Measurements from ENCODE around the gene MRPS11. TPM values are rescaled to one million over a fixed set of nuclear protein-coding genes. Genes with fewer than 3 reads are reported as not detected.

Gene MRPS11
- total and polyA plus RNA-seq, 2 of the 4 experiments (the other 2 are of a cell fraction) = 66.1 to 87.8 TPM

GRCh38 chr15:88440021-88440420 is 27.5 kb upstream of the MRPS11 start:
- peak; percentile 78 for DNase-seq
- dilution Hi-C loops (cut with HindIII; ENCODE audit: low sequenced_read_pairs, unreplicated experiment) = no loop called here
- no peak overlapping the region for H3K9ac ChIP-seq (ENCODE audit: low read depth, low read length)
- H4K8ac ChIP-seq (ENCODE audit: low read depth in 2 of 2, low read length in 2 of 2) = no peak overlapping the region
- no peaks in the 10 kb centered on the region for H3K9me1 ChIP-seq (ENCODE audit: insufficient read depth, low read length)
- H3K23ac ChIP-seq (ENCODE audit: low read depth, low read length) = no peak overlapping the region
- no peak overlapping the region for H3K4ac ChIP-seq (ENCODE audit: low read depth, low read length)
- H3K18ac ChIP-seq (ENCODE audit: low read depth, low read length) = no peak overlapping the region
- H4K91ac ChIP-seq (ENCODE audit: insufficient read depth, low read depth, low read length) = no peak overlapping the region
- POLR2A ChIA-PET (ENCODE audit: unreplicated experiment) = no interaction called here
- no peak for TF ChIP-seq BHLHE40 (IDR thresholded peaks at IDR 0.05; ENCODE audit: low read depth, low read length)
- no peak for TF ChIP-seq NFE2L2 (IDR thresholded peaks at IDR 0.05; ENCODE audit: low read depth, low read length)
- no peak for TF ChIP-seq POLR2A (IDR thresholded peaks at IDR 0.05; ENCODE audit: low read depth, low read length)
- no peak for TF ChIP-seq RFX5 (IDR thresholded peaks at IDR 0.05; ENCODE audit: low read depth, low read length)
- no peak for TF ChIP-seq MAFK (IDR thresholded peaks at IDR 0.05; ENCODE audit: low read depth, low read length)
- no peak for TF ChIP-seq USF2 (IDR thresholded peaks at IDR 0.05; ENCODE audit: low read depth, low read length)
- TF ChIP-seq FOS (IDR thresholded peaks at IDR 0.05; ENCODE audit: low read depth, low read length) = no peak
- TF ChIP-seq CTCF (conservative IDR thresholded peaks at IDR 0.05; ENCODE audit: low read depth, low read length) = no peak
- TF ChIP-seq CHD1 (IDR thresholded peaks at IDR 0.05; ENCODE audit: low read depth, low read length) = no peak
- TF ChIP-seq MXI1 (IDR thresholded peaks at IDR 0.05; ENCODE audit: borderline replicate concordance, low read depth, low read length) = no peak
- no peak for TF ChIP-seq SMC3 (IDR thresholded peaks at IDR 0.05; ENCODE audit: low read depth, low read length)
- TF ChIP-seq RAD21 (IDR thresholded peaks at IDR 0.05; ENCODE audit: low read length) = no peak
- H2BK15ac ChIP-seq (ENCODE audit: low read depth, low read length) = no peak overlapping the region
- H3K56ac ChIP-seq (ENCODE audit: extremely low read depth, insufficient read depth, low read length) = no peak overlapping the region
- no peaks in the 10 kb centered on the region for H3K79me1 ChIP-seq (ENCODE audit: low read depth in 1 of 2, low read length in 2 of 2)
- peak; percentile 69 for ATAC-seq (ENCODE audit: low read depth)
- in situ Hi-C loops (cut with MboI; ENCODE audit: low sequenced_read_pairs) = no loop called here
- H2BK20ac ChIP-seq (ENCODE audit: low read depth, low read length) = no peak overlapping the region
- H3K4me1 ChIP-seq (ENCODE audit: control insufficient read depth, insufficient read depth, low read length) = no peaks in the 10 kb centered on the region
- no peaks in the 10 kb centered on the region for H3K27me3 ChIP-seq (ENCODE audit: control insufficient read depth, insufficient read depth, low read length)
- H2AK9ac ChIP-seq (replicated peaks; ENCODE audit: low read depth, low read length, poor library complexity) = no peak overlapping the region
- peaks cover 3% of the 10 kb centered on the region for H3K9me3 ChIP-seq (ENCODE audit: control insufficient read depth, insufficient read depth, low read length)
- H3K36me3 ChIP-seq (ENCODE audit: control insufficient read depth, insufficient read depth, low read length) = no peaks in the 10 kb centered on the region
- no peak overlapping the region for H2BK5ac ChIP-seq (ENCODE audit: low read depth, low read length, poor library complexity, severe bottlenecking)
- no peak overlapping the region for H2AK5ac ChIP-seq (ENCODE audit: low read depth, low read length)
- H4K20me1 ChIP-seq (ENCODE audit: insufficient read depth, low read length) = no peaks in the 10 kb centered on the region
- no peak overlapping the region for H2BK120ac ChIP-seq (ENCODE audit: low read depth, low read length)
- no peak overlapping the region for H3K27ac ChIP-seq (ENCODE audit: insufficient read depth, low read length)
- intact Hi-C loops (cut with micrococcal nuclease) = no loop called here
- H3K4me3 ChIP-seq (ENCODE audit: insufficient read depth, low read depth, low read length) = no peak overlapping the region
- no peak overlapping the region for H4K5ac ChIP-seq (ENCODE audit: low read depth, low read length)
- H3K14ac ChIP-seq (replicated peaks; ENCODE audit: low read depth, low read length) = no peak overlapping the region
- no CpG with 5 or more reads among the region's 1 CpG for WGBS, 2 experiments (ENCODE audit: extremely low coverage in 2 of 2, insufficient read length in 1 of 2)
- CTCF ChIA-PET = no interaction called here
- H2AFZ ChIP-seq (replicated peaks; ENCODE audit: low read length, poor library complexity) = no peak overlapping the region
- no TSS peak for BruUV-seq (replicated peaks)
- H3K4me2 ChIP-seq (ENCODE audit: low read depth, low read length) = no peak overlapping the region

All from IMR-90 (cell line).